GM21381 (cell line): ENCODE measurements around the gene MUC22.
"Not testable (repeated sequence)": the region's sequence is repeated elsewhere in the genome, so short reads cannot be mapped to it uniquely, and the experiment has no call there.

ENCODE experiments used
- ATAC-seq: cut with Tn5 transposase; IDR thresholded peaks from one replicate; pipeline ENCODE4 v1.9.1; 2021; ENCODE audit warnings: mild to moderate bottlenecking, moderate library complexity; ENCODE audit not compliant: unreplicated experiment

Gene MUC22

DNA sequence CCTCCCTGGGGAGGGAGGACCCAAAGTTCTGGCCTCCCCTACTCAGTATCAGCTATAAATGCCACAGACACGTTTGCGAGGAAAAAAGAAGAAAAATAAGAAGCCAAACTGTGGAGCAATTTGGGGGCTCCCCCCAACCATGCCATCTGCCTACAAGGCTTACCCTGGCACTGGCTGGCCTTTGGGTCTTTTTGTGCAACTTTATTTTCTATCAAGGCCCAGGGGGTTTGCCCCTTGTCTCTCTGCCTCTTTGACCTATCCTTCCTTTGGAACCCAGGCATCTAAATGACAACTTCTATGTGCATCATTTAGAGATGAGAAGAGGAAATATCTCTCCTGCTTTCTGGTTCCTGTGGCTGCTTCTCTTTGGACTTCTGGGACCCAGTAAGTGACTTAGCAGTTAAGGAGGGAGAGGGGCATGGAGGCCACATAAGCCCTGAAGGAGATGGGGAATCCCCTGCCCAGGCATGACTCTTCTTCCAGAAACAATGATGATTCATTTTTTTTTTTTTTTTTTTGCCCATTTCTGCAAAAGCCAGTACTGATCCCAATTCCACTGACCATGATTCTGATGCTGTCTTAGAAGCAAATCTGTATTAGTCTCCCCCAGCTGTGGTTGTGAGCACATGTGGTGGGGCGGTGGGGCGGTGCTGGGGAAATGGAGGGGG is at the start of gene MUC22:
TSS of gene MUC22 (plus strand) at position 82 of the 668 bp plus-strand sequence. CDS start at position 315, 233 bp downstream.
- ATAC-seq: no peak

DNA sequence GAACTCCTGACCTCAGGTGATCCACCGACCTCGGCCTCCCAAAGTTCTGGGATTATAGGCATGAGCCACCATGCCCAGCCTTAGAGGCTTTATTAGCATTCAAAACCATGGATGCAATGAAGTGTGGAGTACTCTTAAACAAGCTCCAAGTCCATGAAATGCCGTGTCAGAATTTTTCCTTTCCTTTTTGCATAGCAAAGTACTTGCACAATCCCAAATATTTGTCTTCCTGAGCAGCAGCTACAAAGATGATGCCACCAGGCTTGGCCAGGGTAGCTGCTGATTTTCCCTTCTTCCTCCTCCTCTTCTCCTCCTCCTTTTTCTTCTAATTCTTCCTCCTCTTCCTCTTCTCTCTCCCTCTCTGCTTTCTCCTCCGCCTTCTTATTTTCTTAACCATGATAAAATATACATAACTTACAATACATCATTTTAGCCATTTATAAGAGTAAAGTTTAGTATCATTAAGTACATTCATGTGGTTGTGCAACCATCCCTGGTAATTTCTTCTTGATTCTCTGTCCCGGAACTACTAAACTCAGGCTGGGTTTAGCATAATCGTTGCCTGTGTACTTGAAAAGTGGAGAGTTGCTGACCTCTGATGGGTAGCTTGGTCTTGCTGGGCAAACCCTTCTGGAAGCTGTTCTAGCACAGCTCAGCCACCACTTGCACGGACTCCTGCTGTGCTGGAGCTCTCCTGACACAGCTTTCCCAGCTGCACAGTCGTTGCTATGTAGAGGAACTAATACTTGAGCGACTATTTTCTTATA is 49.2 kb upstream of the MUC22 start:
- ATAC-seq: no peak

DNA sequence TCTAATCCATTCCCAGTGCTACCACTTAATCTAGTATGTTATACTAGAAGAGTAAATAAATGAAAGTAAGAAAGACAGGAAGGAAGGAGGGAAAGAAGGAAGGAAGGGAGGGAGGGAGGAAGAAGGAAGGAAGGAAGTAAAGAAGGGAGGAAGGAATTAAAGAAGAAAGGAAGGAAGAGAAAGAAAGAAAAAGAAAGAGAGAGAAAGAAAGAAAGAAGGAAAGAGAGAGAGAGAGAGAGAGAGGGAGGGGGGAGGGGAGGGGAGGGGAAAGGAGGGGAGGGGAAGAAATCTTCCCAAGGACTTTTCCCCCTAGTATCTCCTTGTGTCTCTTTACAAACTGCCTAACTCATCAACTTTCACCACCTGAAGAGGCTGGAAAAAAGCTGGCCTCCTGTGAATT is 47.6 kb upstream of the MUC22 start:
- no peak for ATAC-seq

DNA sequence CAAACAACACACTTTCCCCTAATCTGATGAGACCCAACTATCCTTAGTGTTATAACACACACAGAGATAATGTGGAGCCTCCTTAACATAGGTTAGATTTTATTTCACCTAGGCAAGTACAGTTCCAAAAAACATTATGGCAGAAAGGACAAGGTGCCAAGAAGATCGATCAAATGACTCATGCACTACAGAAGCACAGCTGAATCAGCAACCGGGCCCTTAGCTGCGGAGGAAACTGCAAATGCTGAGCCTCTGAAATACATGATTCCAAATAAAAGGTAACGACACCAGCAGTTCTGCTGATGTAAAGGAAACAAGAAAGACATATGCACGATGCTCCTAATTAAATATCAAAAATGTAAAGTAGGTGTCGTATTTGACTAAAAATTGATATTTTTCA is 46.6 kb upstream of the MUC22 start:
- ATAC-seq: no peak

DNA sequence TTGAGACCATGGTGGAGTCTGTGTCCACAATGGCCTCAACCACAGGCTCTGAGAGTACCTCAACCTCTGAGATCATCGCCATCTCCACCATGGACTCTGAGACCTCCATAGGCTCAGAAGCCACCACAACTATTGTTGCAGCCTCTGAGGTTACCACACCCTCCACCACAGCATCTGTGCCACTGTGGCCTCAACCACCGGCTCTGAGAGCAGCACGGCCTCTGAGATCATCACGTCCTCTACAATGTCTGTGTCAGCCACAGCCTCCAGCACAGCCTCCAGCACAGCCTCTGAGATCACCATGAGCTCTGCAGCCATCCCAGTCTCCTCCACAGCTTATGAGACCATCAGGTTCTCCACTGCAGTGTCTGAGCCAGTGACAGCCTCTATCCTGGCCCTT is 46.2 kb upstream of the MUC22 start:
- ATAC-seq: no peak

DNA sequence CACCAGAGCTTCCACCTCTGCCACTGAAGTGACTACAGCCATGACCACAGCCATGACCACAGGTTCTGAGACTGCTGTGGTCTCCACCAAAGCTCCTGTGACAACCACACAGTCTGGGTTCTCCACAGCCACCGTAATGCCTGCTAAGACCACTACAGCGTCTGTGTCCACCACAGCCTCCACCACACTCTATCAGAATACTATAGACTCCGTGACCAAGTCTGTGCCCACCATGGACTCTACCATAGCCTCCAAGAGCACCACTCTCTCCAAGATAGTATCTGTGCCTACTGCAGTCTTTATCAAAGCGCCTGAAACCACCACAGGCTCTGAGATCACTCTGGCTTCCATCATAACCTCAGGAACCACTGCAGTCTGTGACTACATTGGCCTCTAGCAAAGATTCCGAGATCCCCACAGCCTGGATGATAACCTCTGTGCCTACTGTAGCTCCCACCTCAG is 45.1 kb upstream of the MUC22 start:
- ATAC-seq: no peak

DNA sequence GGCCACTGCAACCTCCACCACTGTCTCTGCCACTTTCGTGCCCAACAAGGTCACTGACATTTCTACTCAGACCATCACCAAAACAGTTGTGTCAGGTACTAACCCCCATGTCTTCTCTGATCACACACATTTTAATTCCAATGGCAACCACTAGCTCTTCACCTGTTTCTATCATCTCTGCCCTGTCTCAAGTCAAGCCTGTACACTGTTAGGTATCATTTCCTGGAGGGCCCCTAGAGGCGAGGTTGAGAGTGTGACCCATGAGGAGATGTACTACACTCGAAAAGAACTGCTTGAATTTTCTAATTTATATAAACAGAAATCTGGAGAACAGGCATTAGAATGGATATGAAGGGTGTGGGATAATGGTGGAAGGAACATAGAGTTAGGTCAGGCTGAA is 44.1 kb upstream of the MUC22 start:
- no peak for ATAC-seq

DNA sequence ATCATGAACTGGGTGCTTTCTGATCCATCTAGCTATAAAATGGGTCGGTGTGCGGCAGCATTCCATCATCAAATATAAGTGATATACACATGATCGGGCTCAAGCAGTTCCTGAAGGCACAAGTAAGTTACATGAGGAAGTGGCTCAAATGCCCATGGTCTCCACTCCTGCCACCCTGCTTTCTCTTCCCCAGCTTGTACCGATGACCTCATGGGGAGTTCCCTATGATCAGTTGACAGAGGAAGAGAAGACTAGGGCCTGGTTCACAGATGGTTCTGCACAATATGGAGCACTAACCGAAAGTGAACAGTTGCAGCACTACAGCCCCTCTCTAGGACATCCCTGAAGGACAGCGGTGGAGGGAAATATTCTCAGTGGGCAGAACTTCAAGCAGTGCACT is 41.1 kb upstream of the MUC22 start:
- not testable (repeated sequence) for ATAC-seq

DNA sequence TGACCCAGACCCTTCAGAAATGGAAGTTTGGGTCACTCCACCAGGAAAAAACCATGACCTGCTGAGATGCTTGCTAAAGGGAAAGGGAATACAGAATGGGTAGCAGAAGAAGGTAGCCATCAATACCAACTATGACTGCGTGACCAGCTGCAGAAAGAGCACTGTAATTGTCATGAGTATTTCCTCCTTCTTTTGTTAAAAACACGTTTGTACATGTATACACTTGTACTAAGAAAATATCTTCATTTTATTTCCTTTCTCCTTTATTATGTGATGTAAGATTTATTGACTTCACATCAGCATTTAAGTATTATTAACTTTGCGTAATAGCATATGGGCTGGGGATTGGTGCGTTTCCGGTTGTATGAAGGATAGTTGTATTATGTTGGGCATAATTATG is 39.3 kb upstream of the MUC22 start:
- ATAC-seq: no peak

DNA sequence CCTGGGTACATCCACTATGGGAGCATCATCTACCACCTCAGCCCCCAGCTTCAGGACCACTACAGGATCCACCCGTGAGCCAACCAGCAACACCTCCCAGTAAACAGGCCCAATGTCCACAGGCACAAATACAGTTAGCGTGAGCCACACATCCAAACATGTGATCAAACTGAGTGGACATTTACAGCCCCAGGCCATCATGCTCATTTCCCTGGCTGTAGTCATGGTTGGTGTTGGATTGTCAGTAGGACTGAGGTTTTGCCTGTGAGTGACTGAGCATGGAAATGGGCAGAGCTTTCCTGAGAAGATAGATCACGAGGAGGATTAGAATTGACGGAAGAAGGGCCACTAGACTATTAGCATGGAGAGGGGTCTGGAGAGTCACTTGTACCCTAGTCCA is 37.5 kb upstream of the MUC22 start:
- no peak for ATAC-seq

DNA sequence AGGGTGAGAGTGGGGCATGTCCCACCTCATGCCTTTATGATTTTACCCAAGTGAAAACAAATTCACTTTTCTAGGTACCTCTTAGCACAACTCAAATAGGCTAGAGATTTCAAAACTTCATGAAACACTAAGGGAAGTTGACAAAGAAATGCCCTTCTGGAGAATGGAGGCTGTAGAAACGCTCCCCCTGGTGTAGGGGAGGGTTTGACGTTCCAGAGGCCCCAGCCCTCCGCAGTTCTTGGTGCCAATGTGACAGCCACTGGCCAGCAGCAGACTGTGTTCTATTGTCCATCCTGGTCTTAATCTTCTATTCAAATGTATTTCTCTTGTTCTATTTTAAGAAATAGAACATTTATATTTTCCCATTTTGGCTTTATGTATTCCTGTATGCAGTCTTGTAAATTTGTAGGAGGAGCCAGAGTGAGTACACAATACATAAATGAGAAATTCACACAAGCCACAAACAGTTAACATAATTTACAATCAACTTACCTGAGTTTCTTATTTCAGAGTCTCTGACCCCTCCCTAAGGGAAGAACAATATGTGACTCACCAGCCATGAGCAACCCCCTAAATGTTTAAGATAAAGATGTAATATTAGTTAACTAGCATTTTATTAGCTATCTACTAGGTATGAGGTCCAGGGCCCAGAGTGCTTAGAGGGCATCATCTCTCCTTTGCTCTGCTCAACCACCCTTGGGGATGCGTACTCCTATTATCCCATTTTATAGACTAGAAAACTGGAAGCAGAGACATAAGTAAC is 35.6 kb upstream of the MUC22 start:
- ATAC-seq: no peak

DNA sequence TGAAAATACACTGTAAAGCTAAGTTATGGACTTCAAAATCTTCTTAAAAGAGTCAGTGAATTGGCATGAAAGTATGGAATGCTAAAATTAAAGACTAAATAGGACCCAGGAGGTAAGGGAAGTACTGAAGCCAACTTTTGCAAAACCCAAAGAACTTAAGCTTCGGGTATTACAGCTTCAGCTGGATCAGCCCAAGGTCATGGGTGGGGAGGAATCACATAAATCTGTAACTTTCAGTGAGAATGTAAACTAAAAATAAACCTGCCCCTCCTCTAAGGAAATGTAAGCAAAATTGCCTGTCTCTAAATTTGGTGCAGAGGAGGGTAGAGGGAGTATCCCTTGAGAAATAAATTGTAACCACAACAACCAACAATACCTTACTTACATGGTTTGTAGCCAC is 31.1 kb upstream of the MUC22 start:
- ATAC-seq: no peak

DNA sequence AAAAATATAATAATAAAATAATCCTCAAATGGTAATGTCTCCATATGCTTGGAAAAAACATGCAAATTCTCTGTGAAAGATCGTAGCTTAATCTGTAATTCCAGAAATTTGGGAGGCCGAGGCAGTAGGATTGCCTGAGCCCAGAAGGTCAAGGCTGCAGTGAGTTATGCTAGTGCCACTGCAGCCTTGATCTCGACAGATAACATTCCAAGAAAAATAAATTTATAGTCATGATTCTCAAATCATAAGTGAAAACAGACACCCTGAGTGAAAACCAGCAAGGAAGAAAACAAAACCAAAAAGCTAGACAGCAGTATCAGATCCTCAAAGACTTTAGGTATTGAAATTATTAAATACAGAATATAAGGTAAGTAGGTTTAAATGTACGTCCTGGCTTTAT is 30.6 kb upstream of the MUC22 start:
- no peak for ATAC-seq

DNA sequence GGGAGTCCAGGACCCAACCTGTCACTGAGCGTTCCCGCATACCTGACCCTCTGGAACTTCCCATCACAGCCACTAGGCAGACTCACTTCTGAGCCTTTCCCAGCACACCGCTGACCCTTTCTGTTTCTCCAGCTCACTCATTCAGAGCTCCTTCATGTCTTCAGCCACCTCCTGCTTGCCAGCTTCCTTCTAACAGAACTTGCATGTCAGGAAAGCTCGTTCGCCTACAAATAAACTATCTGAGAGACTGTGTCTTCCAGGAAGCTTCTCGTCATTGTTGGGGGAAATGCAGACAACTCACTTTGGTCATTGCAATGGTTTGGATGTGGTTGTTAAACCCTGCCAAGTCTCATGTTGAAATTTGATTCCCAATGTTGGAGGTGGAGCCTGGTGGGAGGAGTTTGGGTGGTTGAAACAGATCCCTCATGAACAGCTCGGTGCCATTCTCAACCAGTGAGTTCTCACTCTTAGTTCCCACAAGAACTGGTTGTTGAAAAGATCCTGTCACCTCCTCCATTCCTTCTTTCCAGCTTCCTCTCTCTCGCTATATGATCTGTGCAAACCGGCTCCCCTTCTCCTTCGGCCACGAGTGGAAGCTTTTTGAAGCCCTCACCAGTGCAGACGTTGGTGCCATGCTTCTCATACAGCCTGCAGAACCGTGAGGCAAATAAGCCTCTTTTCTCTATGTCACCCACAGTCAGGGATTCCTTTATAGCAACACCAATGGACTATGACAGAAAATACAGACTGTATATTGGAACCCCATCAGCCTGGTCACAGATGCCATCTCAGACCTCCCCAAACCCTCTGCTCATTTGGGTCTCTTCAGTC is 28.1 kb upstream of the MUC22 start:
- ATAC-seq: no peak

DNA sequence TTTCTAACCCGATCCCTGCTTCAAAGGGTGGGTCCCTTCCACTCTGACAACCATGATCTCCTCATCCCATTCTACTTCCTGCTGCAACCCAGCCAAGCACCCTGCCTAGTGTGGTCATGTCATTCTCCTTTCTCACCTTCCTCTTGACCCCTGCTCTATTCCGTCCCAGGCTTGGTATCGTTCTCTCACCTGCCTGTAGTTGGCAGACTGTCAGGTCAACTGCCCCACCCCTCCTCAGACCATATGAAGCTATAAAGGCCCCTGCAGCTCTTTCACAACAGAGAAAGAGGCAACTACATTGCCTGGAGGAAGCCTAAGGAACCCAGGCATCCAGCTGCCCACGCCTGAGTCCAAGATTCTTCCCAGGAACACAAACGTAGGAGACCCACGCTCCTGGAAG is 26.8 kb upstream of the MUC22 start, which contains the start of gene MUC21:
TSS of gene MUC21 (plus strand) at position 280 of the 400 bp plus-strand sequence. CDS start 241 bp downstream, outside the sequence.
- ATAC-seq: no peak

DNA sequence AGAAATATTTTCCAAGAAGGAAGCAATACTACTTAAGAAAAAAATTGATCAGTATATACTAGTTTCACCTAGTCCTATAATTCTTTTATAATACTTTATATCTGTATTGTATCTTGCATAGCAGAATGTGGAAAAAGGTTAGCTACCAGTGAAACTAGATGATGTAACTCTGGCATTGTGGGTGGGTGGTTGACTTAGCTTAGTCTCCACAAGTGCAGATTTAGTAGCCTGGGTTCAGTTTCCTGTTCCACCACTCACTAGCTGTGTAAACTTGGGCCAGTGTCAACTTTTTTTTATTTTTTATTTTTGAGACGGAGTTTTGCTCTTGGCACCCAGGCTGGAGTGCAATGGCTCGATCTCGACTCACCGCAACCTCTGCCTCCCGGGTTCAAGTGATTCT is 24.8 kb upstream of the MUC22 start:
- ATAC-seq: no peak

DNA sequence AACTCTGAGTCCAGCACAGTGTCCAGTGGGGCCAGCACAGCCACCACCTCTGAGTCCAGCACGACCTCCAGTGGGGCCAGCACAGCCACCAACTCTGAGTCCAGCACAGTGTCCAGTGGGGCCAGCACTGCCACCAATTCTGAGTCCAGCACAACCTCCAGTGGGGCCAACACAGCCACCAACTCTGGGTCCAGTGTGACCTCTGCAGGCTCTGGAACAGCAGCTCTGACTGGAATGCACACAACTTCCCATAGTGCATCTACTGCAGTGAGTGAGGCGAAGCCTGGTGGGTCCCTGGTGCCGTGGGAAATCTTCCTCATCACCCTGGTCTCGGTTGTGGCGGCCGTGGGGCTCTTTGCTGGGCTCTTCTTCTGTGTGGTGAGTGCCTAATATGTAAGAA is 23.0 kb upstream of the MUC22 start:
- no peak for ATAC-seq

DNA sequence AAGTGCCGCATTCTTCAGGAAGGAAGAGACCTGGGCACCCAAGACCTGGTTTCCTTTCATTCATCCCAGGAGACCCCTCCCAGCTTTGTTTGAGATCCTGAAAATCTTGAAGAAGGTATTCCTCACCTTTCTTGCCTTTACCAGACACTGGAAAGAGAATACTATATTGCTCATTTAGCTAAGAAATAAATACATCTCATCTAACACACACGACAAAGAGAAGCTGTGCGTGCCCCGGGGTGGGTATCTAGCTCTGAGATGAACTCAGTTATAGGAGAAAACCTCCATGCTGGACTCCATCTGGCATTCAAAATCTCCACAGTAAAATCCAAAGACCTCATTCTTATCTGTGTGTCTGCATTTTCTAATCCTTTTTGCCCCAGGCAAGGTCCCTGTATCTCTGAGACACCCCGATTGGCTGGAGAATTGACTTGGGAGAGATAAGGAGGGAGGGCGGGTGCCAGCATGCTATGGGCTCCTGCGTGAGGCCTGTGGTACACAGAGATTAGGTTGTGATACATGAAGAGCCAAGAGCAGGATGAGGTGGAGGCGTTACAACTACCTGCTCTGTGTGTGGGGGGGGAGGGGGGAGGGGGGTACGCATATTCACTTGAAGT is 22.0 kb upstream of the MUC22 start:
- no peak for ATAC-seq

DNA sequence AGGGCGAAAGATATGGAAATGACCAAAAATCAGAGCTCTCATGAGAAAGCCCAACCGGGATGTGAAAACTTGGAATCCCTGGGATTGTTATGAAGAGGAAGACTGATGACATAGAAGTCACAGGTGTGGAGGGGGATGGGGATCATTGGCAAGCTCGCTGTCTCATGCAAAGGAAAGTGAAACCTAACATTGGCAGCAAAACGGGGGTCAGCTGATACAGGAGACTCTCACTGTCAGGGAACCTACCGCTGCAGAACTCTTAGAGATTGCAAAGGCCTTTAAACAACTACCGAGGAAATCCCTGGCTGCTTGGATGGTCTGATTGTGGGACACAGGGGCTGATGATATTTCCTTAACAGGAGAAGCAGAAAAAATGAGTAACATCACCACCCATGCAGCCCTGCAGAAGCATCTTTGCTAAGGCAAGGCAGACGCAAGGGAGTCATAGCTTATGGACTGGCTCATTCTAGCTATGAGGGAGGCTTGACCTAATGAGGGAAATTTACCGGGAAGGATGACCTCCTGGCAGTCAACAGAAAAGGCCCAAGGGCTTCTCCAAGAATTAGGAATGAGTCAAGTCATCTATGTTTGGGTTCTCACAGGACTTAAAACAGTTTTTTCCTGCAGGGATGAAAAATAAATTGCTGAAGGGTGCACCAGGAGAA is 19.7 kb upstream of the MUC22 start:
- ATAC-seq: no peak

DNA sequence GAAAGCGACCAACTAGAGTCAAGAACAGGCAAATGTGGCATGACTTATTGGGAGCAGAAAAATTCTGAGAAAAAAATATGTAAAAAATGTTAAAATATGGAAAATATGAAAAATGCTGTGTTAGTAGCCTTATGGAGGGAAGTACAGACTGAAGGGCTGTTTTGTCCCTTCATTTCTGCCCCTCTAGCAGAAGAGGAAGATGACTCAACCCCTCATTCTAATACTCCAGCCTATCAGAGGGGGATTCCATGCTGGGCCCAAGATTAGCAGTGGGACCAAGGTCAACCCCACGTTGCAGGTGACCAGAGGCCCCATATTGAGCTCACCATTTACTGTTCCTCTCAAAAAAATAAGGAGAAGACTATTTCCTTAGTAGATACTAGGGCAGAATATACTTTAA is 18.4 kb upstream of the MUC22 start:
- no peak for ATAC-seq
